HG02840 (cell line): ENCODE measurements around the gene FOXO3B.
"Not testable (repeated sequence)": the region's sequence is repeated elsewhere in the genome, so short reads cannot be mapped to it uniquely, and the experiment has no call there.

ENCODE experiments used
- ATAC-seq: cut with Tn5 transposase; IDR thresholded peaks from one replicate; pipeline ENCODE4 v1.9.1; 2021; ENCODE audit warnings: mild to moderate bottlenecking, moderate library complexity, moderate number of reproducible peaks; ENCODE audit not compliant: unreplicated experiment, low FRiP score

Gene FOXO3B

DNA sequence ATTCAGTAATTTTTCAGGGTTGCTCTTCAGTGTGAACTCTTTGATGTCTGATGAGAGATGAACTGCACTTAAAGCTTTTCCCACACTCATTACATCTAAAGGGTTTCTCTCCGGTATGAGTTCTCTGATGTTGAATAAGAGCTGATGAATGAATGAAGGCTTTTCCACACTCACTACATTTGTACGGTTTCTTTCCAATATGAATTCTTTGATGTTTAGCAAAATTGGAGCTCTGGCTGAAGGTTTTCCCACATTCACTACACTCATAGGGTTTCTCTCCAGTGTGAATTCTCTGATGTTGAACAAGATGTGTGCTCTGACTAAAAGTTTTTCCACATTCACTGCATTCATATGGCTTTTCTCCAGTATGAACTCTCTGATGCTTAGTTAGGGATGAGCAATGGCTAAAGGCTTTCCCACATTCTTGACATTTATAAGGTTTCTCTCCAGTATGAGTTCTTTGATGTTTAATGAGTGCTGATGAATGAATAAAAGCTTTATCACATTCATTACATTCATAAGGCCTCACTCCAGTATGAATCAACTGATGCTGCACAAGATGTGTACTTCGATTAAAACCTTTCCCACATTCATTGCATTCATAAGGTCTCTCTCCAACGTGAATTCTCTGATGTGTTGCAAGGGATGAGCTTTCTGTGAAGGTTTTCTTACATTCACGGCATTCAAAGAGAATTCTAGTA lies 20.0 kb downstream of the FOXO3B start:
- not testable (repeated sequence) for ATAC-seq

- ATAC-seq: not testable (repeated sequence)
Measured at GRCh38 chr17:18650094-18650493, 32.0 kb downstream of the FOXO3B start.

- ATAC-seq: not testable (repeated sequence)
Measured at GRCh38 chr17:18644291-18644690, 37.8 kb downstream of the FOXO3B start, which contains the start of gene TBC1D28. TSS of gene TBC1D28 (minus strand) at chr17:18644391. CDS start at chr17:18641352, 3,039 bp downstream.

DNA sequence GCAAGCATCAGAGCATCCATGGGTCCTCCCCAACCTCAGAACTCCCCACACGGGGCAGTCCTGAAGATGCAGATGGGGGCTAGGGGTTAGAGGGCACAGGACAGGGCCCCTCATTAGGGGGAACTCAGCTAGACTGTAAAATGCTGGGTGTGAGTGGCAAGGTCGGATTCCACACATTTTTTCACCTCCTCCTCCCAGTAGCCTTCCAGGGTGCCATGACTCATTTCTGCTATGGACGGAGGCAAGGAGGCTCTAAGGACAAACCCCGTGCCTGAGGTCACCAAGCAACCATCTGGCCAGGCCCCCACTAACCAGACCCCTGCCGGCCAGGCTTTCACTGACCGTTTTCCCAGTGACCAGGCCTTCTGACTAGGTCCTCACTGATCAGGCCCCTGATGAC lies 39.0 kb downstream of the FOXO3B start:
- ATAC-seq: not testable (repeated sequence)

DNA sequence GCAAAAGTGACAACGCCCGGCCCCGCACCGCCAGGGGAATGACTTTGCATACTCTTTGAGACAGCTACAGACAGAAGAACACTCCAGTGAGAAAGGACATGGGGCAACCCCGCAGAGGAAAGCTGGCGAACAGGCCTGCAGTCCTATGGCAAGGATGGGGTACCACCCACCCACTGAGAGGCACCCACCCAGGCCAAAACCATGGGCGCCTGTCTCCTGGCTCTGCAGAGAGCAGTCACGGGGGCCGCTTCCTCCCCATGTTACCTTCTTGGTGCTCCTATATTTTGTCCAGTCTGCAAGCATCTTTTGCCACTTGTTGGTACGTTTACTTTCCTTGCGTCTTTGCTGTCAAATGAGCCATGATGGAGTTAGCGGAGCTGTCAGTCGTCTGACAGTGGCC lies 43.8 kb downstream of the FOXO3B start:
- ATAC-seq: not testable (repeated sequence)

- not testable (repeated sequence) for ATAC-seq
Measured at GRCh38 chr17:18636237-18636636, 45.9 kb downstream of the FOXO3B start.

GRCh38 chr17:18635773-18636172 lies 46.3 kb downstream of the FOXO3B start:
- ATAC-seq: not testable (repeated sequence)

DNA sequence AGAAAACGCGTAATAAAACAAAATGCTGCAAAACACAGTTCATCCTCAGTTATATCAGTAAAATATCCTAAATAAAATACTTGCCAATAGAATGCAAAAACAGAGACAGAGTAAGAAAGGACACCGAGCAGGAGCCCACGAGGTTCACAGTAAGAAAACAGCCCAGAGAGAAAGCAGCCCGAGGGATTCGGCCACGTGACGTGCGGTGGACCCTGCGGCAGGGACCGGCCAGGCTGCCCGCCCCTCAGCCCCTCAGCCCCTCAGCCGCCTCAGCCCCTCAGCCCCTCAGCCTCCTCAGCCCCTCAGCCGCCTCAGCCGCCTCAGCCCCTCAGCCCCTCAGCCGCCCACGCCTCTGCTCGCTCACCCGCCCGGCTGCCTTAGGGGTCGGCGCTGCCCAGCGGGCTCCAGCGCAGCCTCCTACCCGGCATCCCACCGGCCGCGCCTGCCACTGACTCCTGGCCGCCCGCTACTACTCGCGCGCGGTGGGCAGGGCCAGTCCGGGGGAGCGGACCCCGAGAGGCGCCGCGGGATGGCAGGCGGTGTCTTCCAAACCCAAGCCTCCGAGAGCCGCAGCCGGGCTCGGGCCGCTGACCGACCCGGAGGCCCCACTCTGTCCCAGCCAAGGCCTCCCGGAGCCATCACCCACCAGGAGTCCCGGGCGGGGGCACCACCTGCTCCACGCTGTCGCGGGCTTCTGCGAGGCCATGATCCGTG lies 47.4 kb downstream of the FOXO3B start:
- ATAC-seq: not testable (repeated sequence)
